Right atrium auricular region (tissue), 2 donors: ENCODE measurements around the gene RAB6B. TPM values are rescaled to one million over a fixed set of nuclear protein-coding genes. Genes with fewer than 3 reads are reported as not detected.

Experiments
- DNase-seq: peaks from one replicate; pipeline ENCODE4 v3.0.0-alpha.2; 2019; ENCODE audit warnings: low spot score
- H3K27ac ChIP-seq, 2 donors: fragments of 200-600 bp; sonication (generic); 1 replicate in 1 of 2; 2 replicates in 1 of 2; pipeline ENCODE4 v1.5.1; 2016 to 2019
- H3K27me3 ChIP-seq, 2 donors: fragments of 200-600 bp; sonication (generic); one replicate each; pipeline versions ENCODE4 v1.5.1 to v1.6.0; 2017 to 2019
- H3K36me3 ChIP-seq: fragments of 200-600 bp; sonication (generic); one replicate; pipeline ENCODE4 v1.5.1; 2016
- H3K4me1 ChIP-seq, 2 donors: fragments of 200-600 bp; sonication (generic); one replicate each; pipeline versions ENCODE4 v1.5.1 to v1.6.0; 2017 to 2019
- H3K4me3 ChIP-seq, 2 donors: fragments of 200-600 bp; sonication (generic); 1 replicate in 1 of 2; 2 replicates in 1 of 2; pipeline ENCODE4 v1.5.1; 2017 to 2019; ENCODE audit warnings: mild to moderate bottlenecking in 1 of 2, moderate library complexity in 1 of 2
- H3K9me3 ChIP-seq, 2 donors: fragments of 200-600 bp; sonication (generic); one replicate each; pipeline ENCODE4 v1.5.1; 2019
- CTCF ChIP-seq, 2 donors: fragments of 200-600 bp; sonication (generic); IDR thresholded peaks; one replicate each; pipeline ENCODE4 v1.5.1; 2019; ENCODE audit warnings: antibody characterized with exemption in 2 of 2
- total RNA-seq, 2 donors: library from RNA; depleted of rRNA; stranded (reverse); fragments of >200 nt; gene quantifications; one replicate each; pipeline ENCODE4 v1.1.0, GENCODE V29; 2016

RAB6B gene
- total RNA-seq = 10 to 100 TPM in 1 of 2 donors, 1 to 10 TPM in 1; 9.5 to 11.5 TPM

DNA sequence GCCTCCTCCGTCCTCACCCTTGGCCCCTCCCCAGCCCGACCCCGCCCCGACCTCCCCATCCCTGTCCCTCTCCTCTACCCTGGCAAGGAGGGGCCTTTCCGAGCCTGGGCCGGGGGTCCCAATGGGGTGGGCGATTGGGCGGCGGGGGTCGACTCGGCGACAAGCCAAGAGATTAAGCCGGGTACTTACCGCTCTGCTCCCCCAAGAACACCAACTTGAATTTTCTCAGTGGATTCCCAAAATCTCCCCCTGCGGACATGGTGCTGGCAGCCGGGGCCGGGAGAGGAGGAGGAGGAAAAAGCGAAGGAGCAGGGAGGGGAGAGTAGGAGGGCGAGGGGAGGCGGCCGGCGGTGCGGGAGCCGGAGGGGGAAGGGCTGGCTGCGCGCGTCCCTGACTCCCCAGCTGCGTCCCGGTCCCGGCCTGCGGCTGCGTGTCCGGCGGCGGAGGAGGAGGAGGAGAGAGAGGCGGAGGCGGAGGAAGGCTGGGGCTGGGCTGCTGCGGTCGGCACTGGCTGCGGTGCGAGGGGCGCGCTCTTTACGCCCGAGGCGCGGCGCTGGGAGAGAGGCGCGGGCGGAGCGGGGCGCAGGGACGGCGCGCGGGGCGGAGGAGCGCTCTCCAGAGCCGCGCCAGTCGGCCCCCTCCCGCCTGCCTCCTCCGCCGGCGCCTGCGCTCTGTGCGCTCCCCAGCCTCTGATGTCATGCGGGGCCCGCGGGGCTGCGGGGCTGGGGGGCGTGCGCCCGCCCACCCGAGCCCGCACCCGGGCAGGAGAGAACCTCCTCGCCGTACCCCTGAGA is at the start of gene RAB6B:
RAB6B (minus strand) TSS at position 675 of the 794 bp plus-strand sequence; CDS start at position 259, 416 bp downstream.
- Histone ChIP-seq H3K27me3 (no peaks in the 10 kb centered on the region), H3K4me1 (peaks cover 0 to 48% of the 10 kb centered on the region in 2 donors)
- no peak for TF ChIP-seq CTCF (IDR thresholded peaks at IDR 0.05)

GRCh38 chr3:133944641-133945380 is 49.1 kb upstream of the RAB6B start:
- Histone ChIP-seq H3K4me3 (no peak overlapping the region), H3K36me3 (no peaks in the 10 kb centered on the region), H3K9me3 (no peaks in the 10 kb centered on the region), H3K4me1 (peaks cover 0 to 35% of the 10 kb centered on the region in 2 donors), H3K27me3 (no peaks in the 10 kb centered on the region), H3K27ac (peak overlapping the region; percentile 14 to 36)
- TF ChIP-seq CTCF (IDR thresholded peaks at IDR 0.05) = no peak
- no peak for DNase-seq

More for the DNA sequence above, at the start of gene RAB6B:
- no peaks in the 10 kb centered on the region for H3K9me3 ChIP-seq
- H3K4me3 ChIP-seq = peak within 1 kb of the TSS; percentile 51 to 72
- DNase-seq = no peak
- H3K36me3 ChIP-seq = no peaks in the 10 kb centered on the region
- H3K27ac ChIP-seq = peak within 1 kb of the TSS; percentile 67 to 77

- Histone ChIP-seq H3K4me1 (peaks cover 0 to 32% of the 10 kb centered on the region in 2 donors), H3K9me3 (no peaks in the 10 kb centered on the region), H3K27me3 (no peaks in the 10 kb centered on the region), H3K27ac (peak overlapping the region; percentile 14 to 36), H3K36me3 (no peaks in the 10 kb centered on the region), H3K4me3 (no peak overlapping the region)
- no peak for TF ChIP-seq CTCF (IDR thresholded peaks at IDR 0.05)
- DNase-seq = no peak
These were observed 48.5 kb upstream of the RAB6B start for GRCh38 chr3:133944181-133944580.

- peaks cover 0 to 27% of the 10 kb centered on the region in 2 donors for H3K4me1 ChIP-seq
- DNase-seq = no peak
- no peaks in the 10 kb centered on the region for H3K27me3 ChIP-seq
- H3K4me3 ChIP-seq = no peak overlapping the region
- H3K9me3 ChIP-seq = no peaks in the 10 kb centered on the region
- no peaks in the 10 kb centered on the region for H3K36me3 ChIP-seq
- no peak for TF ChIP-seq CTCF (IDR thresholded peaks at IDR 0.05)
- peak overlapping the region; percentile 12 to 14 for H3K27ac ChIP-seq
These were observed 48.0 kb upstream of the RAB6B start for GRCh38 chr3:133943639-133944141.

DNA sequence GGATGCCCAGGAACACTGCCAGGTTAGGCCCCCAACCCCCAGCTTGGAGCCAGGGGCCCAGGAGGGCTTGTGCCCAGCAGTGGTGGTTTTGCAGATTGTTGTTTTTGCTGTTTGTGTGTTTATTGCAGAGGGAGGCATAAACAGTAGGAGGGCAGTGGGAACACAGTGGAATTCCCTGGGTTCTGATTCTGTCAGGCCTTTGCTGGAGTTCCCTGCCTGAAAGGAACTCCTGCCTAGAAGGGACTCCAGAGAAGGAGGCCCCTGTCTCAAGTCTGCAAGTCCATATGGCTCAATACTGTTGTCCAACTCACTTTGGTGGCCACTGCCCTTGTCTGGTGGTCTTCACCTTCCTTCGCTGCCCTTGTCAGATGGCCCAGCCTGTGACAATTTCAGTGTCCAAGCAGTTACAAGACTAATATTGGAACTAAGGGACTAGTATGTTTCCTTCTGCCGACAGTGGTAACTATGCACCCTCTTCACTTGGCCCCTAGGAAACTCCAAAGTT is 47.4 kb upstream of the RAB6B start:
- no peak overlapping the region for H3K27ac ChIP-seq
- no peaks in the 10 kb centered on the region for H3K27me3 ChIP-seq
- no peak for TF ChIP-seq CTCF (IDR thresholded peaks at IDR 0.05)
- no peaks in the 10 kb centered on the region for H3K36me3 ChIP-seq
- H3K4me3 ChIP-seq = no peak overlapping the region
- no peak for DNase-seq
- H3K9me3 ChIP-seq = no peaks in the 10 kb centered on the region
- H3K4me1 ChIP-seq = peaks cover 0 to 24% of the 10 kb centered on the region in 2 donors
